ENCODE results near the gene CLEC7A. TPM values are rescaled to one million over a fixed set of nuclear protein-coding genes. Genes with fewer than 3 reads are reported as not detected.

CLEC7A gene
- total RNA-seq, 1 donor from 2014 or later: 1.1 TPM

DNA sequence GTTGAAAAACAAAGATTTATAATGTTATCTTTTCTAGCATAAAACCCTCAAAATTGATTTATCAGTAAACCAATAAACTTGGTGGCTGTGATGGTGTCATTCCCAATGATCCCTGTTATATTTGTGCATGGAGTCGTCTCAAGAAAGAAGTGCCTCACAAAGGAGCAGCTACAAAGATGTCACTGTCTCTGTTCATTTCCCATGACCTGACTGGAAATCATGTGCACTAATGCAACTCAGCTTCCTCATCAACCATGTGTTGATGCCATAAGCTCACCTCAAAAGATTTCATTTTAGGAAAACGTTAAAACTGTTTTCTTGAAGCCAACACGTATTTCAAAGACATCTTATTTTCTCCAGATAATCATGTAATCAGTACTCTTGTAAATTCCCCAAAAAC lies 60.0 kb downstream of the CLEC7A start:
- Histone ChIP-seq H3K79me2 (ENCODE audit: insufficient read depth, low read length) (no peaks in the 10 kb centered on the region), H3K4me1 (ENCODE audit: insufficient read depth, low read length) (no peaks in the 10 kb centered on the region), H3K27me3 (ENCODE audit: insufficient read depth, low read length) (no peaks in the 10 kb centered on the region), H3K9me3 (ENCODE audit: insufficient read depth, low read depth, low read length) (no peaks in the 10 kb centered on the region), H4K20me1 (ENCODE audit: insufficient read depth, low read length) (no peaks in the 10 kb centered on the region), H3K36me3 (ENCODE audit: insufficient read depth, low read length) (no peaks in the 10 kb centered on the region), H3K9ac (ENCODE audit: low read length) (no peak overlapping the region), H2AFZ (ENCODE audit: low read depth, low read length) (no peak overlapping the region), H3K27ac (ENCODE audit: low read depth, low read length) (no peak overlapping the region), H3K4me3 (ENCODE audit: insufficient read depth, low read depth, low read length) (no peak overlapping the region), H3K4me2 (ENCODE audit: low read length) (no peak overlapping the region)
- TF ChIP-seq, protein P1, sequence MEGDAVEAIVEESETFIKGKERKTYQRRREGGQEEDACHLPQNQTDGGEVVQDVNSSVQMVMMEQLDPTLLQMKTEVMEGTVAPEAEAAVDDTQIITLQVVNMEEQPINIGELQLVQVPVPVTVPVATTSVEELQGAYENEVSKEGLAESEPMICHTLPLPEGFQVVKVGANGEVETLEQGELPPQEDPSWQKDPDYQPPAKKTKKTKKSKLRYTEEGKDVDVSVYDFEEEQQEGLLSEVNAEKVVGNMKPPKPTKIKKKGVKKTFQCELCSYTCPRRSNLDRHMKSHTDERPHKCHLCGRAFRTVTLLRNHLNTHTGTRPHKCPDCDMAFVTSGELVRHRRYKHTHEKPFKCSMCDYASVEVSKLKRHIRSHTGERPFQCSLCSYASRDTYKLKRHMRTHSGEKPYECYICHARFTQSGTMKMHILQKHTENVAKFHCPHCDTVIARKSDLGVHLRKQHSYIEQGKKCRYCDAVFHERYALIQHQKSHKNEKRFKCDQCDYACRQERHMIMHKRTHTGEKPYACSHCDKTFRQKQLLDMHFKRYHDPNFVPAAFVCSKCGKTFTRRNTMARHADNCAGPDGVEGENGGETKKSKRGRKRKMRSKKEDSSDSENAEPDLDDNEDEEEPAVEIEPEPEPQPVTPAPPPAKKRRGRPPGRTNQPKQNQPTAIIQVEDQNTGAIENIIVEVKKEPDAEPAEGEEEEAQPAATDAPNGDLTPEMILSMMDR (IDR thresholded peaks at IDR 0.05; ENCODE audit: insufficient read depth, low read depth, low read length): no peak
- TF ChIP-seq EZH2 (IDR thresholded peaks at IDR 0.05; ENCODE audit: insufficient read depth, low read length): no peak
- FAIRE-seq (no peak), DNase-seq (ENCODE audit: low read depth) (no peak)
- no peak overlapping the region for H3K27ac Mint-ChIP-seq (ENCODE audit: unreplicated experiment)
- H3K4me3 Mint-ChIP-seq (ENCODE audit: unreplicated experiment): no peak overlapping the region
- no peaks in the 10 kb centered on the region for H3K36me3 Mint-ChIP-seq (ENCODE audit: low read depth, unreplicated experiment)
- no peaks in the 10 kb centered on the region for H3K9me3 Mint-ChIP-seq (ENCODE audit: unreplicated experiment)
- no peaks in the 10 kb centered on the region for H3K4me1 Mint-ChIP-seq (ENCODE audit: low read depth, unreplicated experiment)
- no peaks in the 10 kb centered on the region for H3K27me3 Mint-ChIP-seq (ENCODE audit: low read depth, unreplicated experiment)

DNA sequence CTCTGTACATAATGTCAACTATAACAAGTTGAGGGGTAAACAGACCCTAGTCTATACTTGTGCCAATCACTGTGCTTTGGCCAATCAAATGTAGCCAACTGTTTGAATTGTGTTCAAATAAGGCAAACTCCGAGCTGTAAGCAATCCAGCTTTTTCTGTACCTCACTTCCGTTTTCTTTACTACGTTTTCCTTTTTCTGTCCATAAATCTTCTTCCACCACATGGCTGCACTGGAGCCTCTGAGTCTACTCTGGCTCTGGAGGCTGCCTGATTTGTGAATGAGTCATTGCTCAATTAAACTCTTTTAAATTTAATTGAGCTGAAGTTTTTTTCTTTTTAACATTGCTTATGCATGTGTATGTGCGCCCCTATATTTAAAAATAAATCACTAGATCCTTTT lies 60.9 kb downstream of the CLEC7A start:
- H3K4me1 Mint-ChIP-seq (ENCODE audit: low read depth, unreplicated experiment): no peaks in the 10 kb centered on the region
- no peaks in the 10 kb centered on the region for H3K9me3 Mint-ChIP-seq (ENCODE audit: unreplicated experiment)
- Histone ChIP-seq H3K27me3 (ENCODE audit: insufficient read depth, low read length) (no peaks in the 10 kb centered on the region), H3K9me3 (ENCODE audit: insufficient read depth, low read depth, low read length) (no peaks in the 10 kb centered on the region), H3K27ac (ENCODE audit: low read depth, low read length) (no peak overlapping the region), H3K36me3 (ENCODE audit: insufficient read depth, low read length) (no peaks in the 10 kb centered on the region), H2AFZ (ENCODE audit: low read depth, low read length) (no peak overlapping the region), H4K20me1 (ENCODE audit: insufficient read depth, low read length) (no peaks in the 10 kb centered on the region), H3K4me1 (ENCODE audit: insufficient read depth, low read length) (no peaks in the 10 kb centered on the region), H3K4me3 (ENCODE audit: insufficient read depth, low read depth, low read length) (no peak overlapping the region), H3K4me2 (ENCODE audit: low read length) (no peak overlapping the region), H3K9ac (ENCODE audit: low read length) (no peak overlapping the region), H3K79me2 (ENCODE audit: insufficient read depth, low read length) (no peaks in the 10 kb centered on the region)
- H3K4me3 Mint-ChIP-seq (ENCODE audit: unreplicated experiment): no peak overlapping the region
- no peak overlapping the region for H3K27ac Mint-ChIP-seq (ENCODE audit: unreplicated experiment)
- H3K36me3 Mint-ChIP-seq (ENCODE audit: low read depth, unreplicated experiment): no peaks in the 10 kb centered on the region
- DNase-seq (ENCODE audit: low read depth): peak; percentile 2
- H3K27me3 Mint-ChIP-seq (ENCODE audit: low read depth, unreplicated experiment): no peaks in the 10 kb centered on the region
- no peak for FAIRE-seq
- TF ChIP-seq, protein P1 (IDR thresholded peaks at IDR 0.05; ENCODE audit: insufficient read depth, low read depth, low read length): no peak
- no peak for TF ChIP-seq EZH2 (IDR thresholded peaks at IDR 0.05; ENCODE audit: insufficient read depth, low read length)

DNA sequence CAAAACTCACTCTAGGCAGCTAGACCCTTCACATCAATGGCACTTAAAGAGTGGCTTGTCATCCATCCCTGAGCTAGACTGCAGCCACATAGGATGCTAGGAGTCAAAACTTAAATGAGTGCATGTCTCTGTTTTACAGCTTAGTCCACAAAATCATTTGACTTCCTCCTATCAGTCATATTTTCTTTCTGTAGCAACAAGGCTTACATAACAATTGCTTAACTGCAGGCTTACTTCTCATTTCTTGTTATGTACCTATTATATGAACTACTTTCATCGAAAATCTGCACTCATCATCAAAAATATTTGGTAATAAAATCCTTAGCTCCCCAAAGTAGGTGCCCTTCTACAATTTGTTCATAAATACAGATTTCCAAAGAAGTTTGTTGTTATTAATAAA lies 61.4 kb downstream of the CLEC7A start:
- Histone ChIP-seq H3K4me3 (ENCODE audit: insufficient read depth, low read depth, low read length) (no peak overlapping the region), H3K27me3 (ENCODE audit: insufficient read depth, low read length) (no peaks in the 10 kb centered on the region), H3K4me2 (ENCODE audit: low read length) (no peak overlapping the region), H3K9me3 (ENCODE audit: insufficient read depth, low read depth, low read length) (no peaks in the 10 kb centered on the region), H3K79me2 (ENCODE audit: insufficient read depth, low read length) (no peaks in the 10 kb centered on the region), H3K27ac (ENCODE audit: low read depth, low read length) (no peak overlapping the region), H3K36me3 (ENCODE audit: insufficient read depth, low read length) (no peaks in the 10 kb centered on the region), H4K20me1 (ENCODE audit: insufficient read depth, low read length) (no peaks in the 10 kb centered on the region), H3K9ac (ENCODE audit: low read length) (no peak overlapping the region), H2AFZ (ENCODE audit: low read depth, low read length) (no peak overlapping the region), H3K4me1 (ENCODE audit: insufficient read depth, low read length) (no peaks in the 10 kb centered on the region)
- DNase-seq (ENCODE audit: low read depth): no peak
- H3K27ac Mint-ChIP-seq (ENCODE audit: unreplicated experiment): no peak overlapping the region
- TF ChIP-seq EZH2 (IDR thresholded peaks at IDR 0.05; ENCODE audit: insufficient read depth, low read length): no peak
- TF ChIP-seq, protein P1 (IDR thresholded peaks at IDR 0.05; ENCODE audit: insufficient read depth, low read depth, low read length): no peak
- no peak overlapping the region for H3K4me3 Mint-ChIP-seq (ENCODE audit: unreplicated experiment)
- no peaks in the 10 kb centered on the region for H3K27me3 Mint-ChIP-seq (ENCODE audit: low read depth, unreplicated experiment)
- H3K9me3 Mint-ChIP-seq (ENCODE audit: unreplicated experiment): no peaks in the 10 kb centered on the region
- H3K4me1 Mint-ChIP-seq (ENCODE audit: low read depth, unreplicated experiment): no peaks in the 10 kb centered on the region
- FAIRE-seq: no peak
- H3K36me3 Mint-ChIP-seq (ENCODE audit: low read depth, unreplicated experiment): no peaks in the 10 kb centered on the region

All from astrocyte (in vitro differentiated cells and primary cell).